VCaP (cell line): ENCODE data around the gene HLA-DMB.
A peak's percentile ranks its signal among the peaks of the same experiment; 100 is the strongest.

Source experiments
- H3K27ac ChIP-seq: fragments of 450-650 bp; 2 replicates; pipeline ENCODE4 v1.5.1; 2017
- CTCF ChIP-seq: fragments of 450-650 bp; conservative IDR thresholded peaks from 2 replicates; pipeline ENCODE4 v1.5.1; 2017; ENCODE audit warnings: mild to moderate bottlenecking, moderate library complexity

Gene HLA-DMB

DNA sequence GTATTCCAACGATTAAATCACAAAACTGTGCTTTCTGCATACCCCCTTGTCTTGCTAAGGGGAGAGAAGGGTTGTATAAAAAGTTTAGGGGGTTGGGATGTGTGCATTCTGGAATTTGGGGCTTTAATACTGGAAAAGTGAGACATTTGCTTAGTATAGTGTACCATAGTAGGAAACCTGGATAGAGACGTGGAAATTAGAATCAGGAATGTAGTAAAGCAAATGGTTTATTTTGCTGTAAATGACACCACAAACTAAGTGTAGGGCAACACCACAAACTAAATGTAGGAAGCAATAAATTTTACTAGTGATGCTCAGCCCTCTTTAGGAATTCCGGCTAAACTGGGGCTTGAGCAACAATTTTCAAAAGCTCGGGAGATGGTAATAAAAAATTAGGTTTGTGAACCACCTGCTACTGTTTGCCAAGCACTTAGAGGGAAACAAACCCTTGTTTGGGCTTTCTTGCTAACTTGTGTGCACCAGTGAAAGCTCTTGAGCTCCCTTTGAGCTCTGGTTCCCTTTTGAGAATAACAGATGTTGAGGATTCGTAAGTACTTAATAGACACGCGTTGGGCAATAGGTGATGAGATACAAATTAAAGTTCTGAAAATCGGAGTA lies 41.4 kb upstream of the HLA-DMB start:
- TF ChIP-seq CTCF: no peak
- peak overlapping the region; percentile 50 for H3K27ac ChIP-seq

DNA sequence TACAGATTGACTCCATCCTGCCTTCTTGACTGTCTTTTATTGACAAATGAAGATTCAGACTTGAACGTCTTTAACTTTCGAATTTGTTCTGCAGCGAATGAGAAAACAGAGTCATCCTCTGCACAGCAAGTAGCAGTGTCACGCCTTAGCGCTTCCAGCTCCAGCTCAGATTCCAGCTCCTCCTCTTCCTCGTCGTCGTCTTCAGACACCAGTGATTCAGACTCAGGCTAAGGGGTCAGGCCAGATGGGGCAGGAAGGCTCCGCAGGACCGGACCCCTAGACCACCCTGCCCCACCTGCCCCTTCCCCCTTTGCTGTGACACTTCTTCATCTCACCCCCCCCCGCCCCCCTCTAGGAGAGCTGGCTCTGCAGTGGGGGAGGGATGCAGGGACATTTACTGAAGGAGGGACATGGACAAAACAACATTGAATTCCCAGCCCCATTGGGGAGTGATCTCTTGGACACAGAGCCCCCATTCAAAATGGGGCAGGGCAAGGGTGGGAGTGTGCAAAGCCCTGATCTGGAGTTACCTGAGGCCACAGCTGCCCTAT lies 39.7 kb upstream of the HLA-DMB start:
- TF ChIP-seq CTCF: no peak
- peak overlapping the region; percentile 50; the same call in 1 of the 2 replicates for H3K27ac ChIP-seq

- no peak for TF ChIP-seq CTCF
- H3K27ac ChIP-seq: peak overlapping the region; percentile 50
These were observed 39.1 kb upstream of the HLA-DMB start for GRCh38 chr6:32979720-32980487.

GRCh38 chr6:32977953-32978324 lies 37.1 kb upstream of the HLA-DMB start:
- H3K27ac ChIP-seq: peak overlapping the region; percentile 30; the same call in 1 of the 2 replicates
- TF ChIP-seq CTCF: no peak

- peak overlapping the region; percentile 30; the same call in 1 of the 2 replicates for H3K27ac ChIP-seq
- no peak for TF ChIP-seq CTCF
These were observed 36.6 kb upstream of the HLA-DMB start for GRCh38 chr6:32977272-32977952.

DNA sequence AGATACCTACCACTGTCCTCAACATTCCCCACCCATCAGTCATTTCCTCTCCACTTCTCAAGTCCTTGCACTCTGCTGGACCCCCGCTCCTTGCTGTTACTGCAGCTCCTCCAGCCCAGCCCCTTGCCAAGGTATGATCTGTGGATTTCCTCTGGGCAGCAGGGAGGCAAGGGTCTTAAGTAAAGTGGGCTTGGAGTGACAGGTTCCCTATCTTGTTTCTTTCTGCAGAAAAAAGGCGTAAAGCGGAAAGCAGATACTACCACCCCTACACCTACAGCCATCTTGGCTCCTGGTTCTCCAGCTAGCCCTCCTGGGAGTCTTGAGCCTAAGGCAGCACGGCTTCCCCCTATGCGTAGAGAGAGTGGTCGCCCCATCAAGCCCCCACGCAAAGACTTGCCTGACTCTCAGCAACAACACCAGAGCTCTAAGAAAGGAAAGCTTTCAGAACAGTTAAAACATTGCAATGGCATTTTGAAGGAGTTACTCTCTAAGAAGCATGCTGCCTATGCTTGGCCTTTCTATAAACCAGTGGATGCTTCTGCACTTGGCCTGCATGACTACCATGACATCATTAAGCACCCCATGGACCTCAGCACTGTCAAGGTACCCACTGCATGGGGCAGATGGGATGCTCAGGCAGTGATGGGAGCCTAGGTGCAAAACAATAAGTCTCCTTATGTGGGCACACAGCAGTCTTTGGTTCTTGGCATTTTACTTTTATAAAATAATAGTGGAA lies 35.7 kb upstream of the HLA-DMB start:
- H3K27ac ChIP-seq: peak overlapping the region; percentile 30; the same call in 1 of the 2 replicates
- TF ChIP-seq CTCF: no peak
